GM19238 (cell line): ENCODE results near the gene CDC45.

ENCODE experiments used
- DNase-seq: peaks from one replicate; pipeline ENCODE4 v3.0.0; 2011; ENCODE audit warnings: low spot score; ENCODE audit not compliant: insufficient read length

The CDC45 gene

DNA sequence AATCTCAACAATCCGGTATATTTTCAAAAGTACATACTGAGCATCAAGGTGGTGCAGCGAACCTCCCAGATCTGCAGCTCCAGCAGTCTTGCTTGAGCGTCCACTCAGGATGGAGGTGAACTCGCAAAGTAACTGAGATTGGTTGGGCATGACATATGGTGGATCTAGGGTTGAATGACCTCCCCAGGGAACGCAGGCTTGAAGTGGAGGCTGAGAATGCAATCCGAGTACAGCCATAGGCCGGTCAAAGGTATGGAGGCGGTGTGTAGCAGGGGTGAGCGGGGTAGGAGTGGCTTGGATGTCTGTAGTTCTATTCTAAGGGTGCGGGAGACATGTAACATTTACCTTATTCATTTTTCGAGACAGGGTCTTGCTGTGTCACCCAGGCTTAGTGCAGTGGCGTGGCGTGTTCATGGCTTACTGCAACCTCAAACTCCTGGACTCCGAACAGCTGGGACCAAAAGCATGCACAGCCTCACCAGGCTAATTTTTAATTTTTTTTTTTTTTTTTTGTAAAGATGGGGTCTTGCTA lies 31.6 kb upstream of the CDC45 start:
- DNase-seq = peak; percentile 84

DNA sequence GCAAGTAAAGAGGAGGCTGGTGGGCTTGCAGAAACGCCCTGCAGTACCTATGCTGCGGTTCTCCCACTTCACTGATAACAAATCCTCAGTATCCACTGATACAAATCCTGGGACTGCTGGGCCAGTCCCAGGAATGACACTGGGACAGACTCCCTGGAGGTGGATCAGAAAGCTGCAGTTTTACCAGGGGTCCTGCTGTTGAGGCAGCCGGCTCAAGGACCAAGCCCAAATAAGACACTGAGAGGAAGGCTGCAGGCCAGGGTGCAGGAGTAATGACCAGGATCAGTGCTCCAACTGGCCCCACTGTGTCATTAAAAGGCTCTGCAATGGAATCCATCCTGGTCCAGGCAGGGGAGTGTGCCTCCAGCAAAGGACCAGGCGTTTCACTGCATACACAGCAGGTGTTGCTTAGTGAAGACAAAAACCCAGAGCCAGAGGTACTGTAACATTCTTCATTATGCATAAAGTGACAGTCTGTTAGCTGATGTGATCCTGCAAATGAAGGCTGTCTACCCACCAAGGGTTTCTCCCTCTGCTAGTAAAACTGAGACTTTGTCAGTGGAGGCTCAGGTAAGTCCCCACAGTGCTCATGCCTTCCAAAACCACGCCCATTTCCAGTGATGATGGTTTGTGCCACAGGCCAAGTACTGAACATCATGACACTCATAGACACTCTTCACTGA lies 30.8 kb upstream of the CDC45 start:
- no peak for DNase-seq

GRCh38 chr22:19449422-19449767 lies 30.3 kb upstream of the CDC45 start:
- no peak for DNase-seq

- DNase-seq = no peak
Observed at GRCh38 chr22:19450363-19451175, 29.2 kb upstream of the CDC45 start.

DNA sequence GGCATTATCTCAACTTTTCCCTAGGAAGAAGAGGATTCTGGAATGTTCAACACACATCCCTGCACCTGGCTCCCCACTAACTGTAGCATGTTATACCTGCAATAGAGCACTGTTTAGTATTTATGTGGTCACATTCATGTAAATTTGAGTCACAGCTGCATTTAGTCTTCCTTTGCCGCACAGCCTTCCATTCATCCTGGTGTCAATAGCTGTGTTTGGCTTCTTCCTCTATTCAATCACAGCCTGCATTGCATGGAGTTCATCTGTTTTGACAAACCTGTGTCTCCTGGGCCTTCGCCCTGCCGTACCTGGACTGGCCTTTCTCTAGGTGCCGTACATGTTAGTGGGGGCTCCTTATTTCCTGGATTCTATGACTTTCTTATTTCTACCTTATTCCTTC lies 28.1 kb upstream of the CDC45 start:
- no peak for DNase-seq

- no peak for DNase-seq
Observed at GRCh38 chr22:19453718-19454117, 26.0 kb upstream of the CDC45 start.

GRCh38 chr22:19454156-19454555 lies 25.6 kb upstream of the CDC45 start:
- DNase-seq = no peak

- DNase-seq = no peak
Observed at GRCh38 chr22:19455033-19455432, 24.7 kb upstream of the CDC45 start.

DNA sequence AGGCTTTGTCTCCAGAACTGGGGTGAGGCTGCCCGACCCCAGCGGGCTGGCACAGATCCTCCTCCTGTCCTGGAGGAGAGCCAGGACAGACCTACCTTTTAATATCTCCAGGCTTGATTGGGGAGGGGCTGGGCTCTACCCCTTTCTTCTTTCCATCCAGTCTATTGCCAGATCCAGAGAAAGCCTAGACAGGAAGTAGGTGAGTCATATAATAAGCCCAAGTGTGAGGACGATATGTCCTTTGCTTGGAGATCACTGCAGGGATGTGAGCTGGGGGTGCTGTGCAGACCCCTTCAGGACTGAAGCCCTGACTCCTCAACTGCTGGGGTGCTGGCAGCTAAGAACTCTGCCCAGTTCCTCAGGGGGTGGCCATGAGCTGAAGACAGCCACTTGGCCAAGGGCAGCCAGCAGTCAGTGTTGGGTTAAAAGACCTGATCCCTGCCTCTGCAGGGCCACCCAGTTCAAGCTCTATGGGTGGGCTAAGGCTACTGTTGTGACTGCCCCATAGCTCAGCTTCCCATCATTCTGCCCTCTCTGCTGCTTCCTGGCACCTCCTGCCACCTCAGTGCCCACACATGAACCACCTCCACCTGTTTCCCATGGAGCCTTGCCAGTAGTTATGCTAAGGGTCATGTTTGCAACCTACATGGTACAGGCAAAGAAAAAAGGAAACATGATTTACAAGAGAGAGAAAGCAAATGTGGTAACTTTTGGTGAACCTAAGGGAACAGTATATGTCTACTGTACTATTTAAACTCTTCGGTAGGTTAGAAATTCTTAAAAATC lies 23.9 kb upstream of the CDC45 start:
- no peak for DNase-seq

DNA sequence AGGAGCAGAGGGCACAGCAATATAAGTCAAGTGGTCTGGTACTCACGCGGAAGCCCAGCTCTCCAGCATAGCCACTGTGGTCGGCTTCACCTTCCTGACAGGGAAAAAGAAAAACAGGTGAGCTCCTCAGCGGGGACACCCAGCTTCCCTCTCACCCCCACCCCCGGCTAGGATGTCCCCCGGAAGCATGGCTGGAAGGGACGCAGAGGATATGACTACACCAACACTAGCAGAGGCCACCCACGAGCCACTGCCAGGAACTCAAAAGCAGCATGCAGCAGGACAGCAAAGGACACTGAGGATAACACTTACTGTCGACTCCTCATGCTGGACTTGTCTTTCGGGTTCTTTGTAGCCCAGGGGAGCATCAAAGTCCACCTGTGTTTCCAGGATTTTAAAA lies 23.2 kb upstream of the CDC45 start:
- no peak for DNase-seq

- no peak for DNase-seq
Observed at GRCh38 chr22:19457828-19458428, 21.8 kb upstream of the CDC45 start.

GRCh38 chr22:19460036-19460435 lies 19.7 kb upstream of the CDC45 start:
- DNase-seq = no peak

DNA sequence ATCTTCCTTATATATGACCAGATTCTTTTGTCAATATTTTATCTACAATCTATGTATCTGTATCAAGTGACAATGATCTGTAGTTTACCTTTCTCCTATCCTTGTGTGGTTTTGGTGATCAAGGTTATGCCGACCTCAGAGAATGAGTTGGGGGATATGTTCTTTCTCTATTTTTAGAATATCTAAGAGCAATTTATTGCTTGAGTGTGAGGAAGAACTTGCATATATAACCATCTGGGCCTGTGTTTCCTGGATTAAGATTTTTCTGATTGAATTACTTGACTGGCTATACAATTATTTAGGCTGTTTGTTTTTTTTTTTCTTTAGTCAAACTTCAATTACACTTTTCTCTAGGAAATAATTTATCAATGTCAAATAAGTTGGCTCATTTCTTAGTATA lies 18.2 kb upstream of the CDC45 start:
- no peak for DNase-seq

DNA sequence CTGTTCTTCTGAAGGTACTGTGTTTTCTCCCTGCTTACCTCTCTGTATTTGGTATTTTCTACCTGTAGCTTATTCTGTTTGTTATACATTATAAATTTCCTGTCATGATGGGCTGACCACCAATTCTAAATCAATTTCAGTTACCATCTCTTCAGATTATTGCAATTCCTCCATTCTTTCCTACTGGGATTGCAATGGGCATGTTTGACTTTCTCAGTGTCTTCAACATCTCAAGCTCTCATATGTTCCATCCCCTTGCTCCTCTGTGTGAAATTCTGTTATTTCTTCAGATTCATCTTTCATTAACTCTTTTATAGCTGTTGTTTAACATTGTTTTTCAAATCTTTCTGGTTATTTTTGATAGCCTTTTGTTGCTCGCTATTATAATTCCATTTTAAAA lies 16.7 kb upstream of the CDC45 start:
- no peak for DNase-seq

DNA sequence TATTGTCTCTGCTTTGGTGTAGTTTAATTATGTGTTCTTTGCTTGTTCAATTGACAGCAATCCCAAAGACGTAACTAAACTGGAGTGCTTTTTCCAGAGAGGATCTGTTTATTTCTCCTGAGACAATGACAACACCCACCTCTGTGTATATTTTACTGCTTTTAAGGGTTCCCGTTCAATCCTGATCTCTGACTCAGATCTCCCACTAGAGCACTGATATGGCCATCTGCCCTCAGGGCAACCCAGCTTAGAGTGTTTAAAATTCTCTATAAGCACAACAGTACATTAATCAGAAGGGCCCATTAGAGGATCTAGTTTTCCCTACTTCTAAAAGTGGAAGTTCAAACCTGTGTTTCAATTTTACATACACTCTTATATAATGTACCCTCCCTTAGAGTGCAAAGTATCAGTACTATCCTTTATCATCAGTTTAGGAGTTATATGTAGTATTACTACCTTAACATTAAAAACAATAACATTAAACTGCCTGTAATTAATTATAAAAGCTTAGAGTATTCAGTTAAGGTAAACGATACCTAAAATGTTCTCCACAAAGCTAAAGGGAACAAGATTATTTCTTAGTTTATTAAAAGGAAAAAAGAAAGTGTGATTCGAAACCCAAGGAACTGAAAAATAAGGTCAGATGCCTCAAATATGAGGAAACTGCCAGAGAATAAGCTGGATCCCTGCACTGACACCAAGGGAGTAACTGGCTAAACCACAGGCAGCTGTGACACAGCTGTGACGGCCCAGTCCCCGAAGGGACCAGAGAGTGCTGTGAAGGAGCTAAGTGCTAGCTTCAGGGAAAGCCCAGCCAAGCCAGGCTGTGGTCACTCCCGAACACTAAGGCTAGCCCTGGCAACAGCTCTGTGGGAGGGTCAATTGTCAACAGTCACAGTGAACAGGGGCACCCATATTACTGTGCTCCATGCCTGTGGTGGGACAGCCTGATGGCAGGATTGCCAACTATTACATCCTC lies 15.9 kb upstream of the CDC45 start:
- DNase-seq = no peak

GRCh38 chr22:19464546-19464945 lies 15.2 kb upstream of the CDC45 start:
- no peak for DNase-seq

- no peak for DNase-seq
Observed at GRCh38 chr22:19464975-19465374, 14.7 kb upstream of the CDC45 start.

DNA sequence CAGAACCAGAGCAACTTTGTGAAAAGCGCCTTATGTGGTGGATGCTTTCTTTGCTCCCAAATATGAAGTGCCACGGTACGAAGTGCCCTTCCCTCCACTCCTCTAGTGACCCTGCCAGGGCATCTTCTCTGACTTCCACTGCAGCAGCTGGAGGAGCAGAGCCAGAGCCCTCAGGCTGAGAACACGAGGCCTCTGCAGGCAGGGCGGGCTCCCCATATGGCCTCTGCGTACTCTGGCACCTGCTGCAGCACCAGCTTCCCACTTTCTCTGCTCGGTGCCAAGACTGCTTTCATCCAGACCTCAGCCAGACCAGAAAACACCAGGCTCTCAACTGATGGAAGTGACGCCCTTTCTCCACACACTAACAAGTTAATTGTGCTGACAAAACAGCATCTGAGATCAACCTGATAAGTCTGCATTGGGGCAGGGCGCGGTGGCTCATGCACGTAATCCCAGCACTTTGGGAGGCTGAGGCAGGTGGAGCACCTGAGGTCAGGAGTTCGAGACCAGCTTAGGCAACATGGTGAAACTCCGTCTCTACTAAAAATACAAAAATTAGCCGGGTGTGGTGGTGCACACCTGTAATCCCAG lies 13.5 kb upstream of the CDC45 start:
- DNase-seq = no peak

GRCh38 chr22:19466848-19467752 lies 12.6 kb upstream of the CDC45 start:
- DNase-seq = no peak
